Lower leg skin (tissue), 4 donors: Measurements from ENCODE around the gene FARP1. TPM values are rescaled to one million over a fixed set of nuclear protein-coding genes. Genes with fewer than 3 reads are reported as not detected.

ENCODE experiments used
- DNase-seq, 2 donors: peaks; one replicate each; pipeline ENCODE4 v3.0.0-alpha.2; 2019; ENCODE audit warnings: low spot score in 2 of 2
- H3K4me3 ChIP-seq: fragments of 200-600 bp; sonication (generic); 2 replicates; pipeline ENCODE4 v1.5.1; 2017; ENCODE audit warnings: mild to moderate bottlenecking, low read depth; ENCODE audit not compliant: poor library complexity, severe bottlenecking
- CTCF ChIP-seq, 3 donors: fragments of 450-650 bp; IDR thresholded peaks; one replicate each; pipeline ENCODE4 v1.5.1; 2016; ENCODE audit warnings: antibody characterized with exemption in 3 of 3, mild to moderate bottlenecking in 3 of 3, moderate library complexity in 2 of 3
- POLR2A ChIP-seq, 2 donors: fragments of 450-650 bp; IDR thresholded peaks; one replicate each; pipeline ENCODE4 v1.6.1; 2016 to 2017; ENCODE audit warnings: antibody characterized with exemption in 2 of 2, mild to moderate bottlenecking in 1 of 2, moderate library complexity in 1 of 2
- WGBS, 2 donors: methylation state at CpG; one replicate each; pipeline ENCODE4 v1.1.5; 2018; 5-methylcytosine and 5-hydroxymethylcytosine counted together
- intact Hi-C: fragments of 100-400 bp; cut with DNase I; formaldehyde crosslinking; loops from one replicate; pipeline ENCODE4 v1.15.0; 2023; ENCODE audit warnings: low total_unique reads
- total RNA-seq, 4 donors: library from RNA; depleted of rRNA; stranded (reverse); fragments of >200 nt; gene quantifications; one replicate each; pipeline ENCODE4 v1.1.0, GENCODE V29; 2016

The FARP1 gene
- total RNA-seq, 4 donors from 2014 or later = 4.9 to 26.2 (median 13.3) TPM

GRCh38 chr13:98332691-98333090 is 189.8 kb downstream of the FARP1 start:
- TF ChIP-seq POLR2A (IDR thresholded peaks at IDR 0.05) (no peak), CTCF (IDR thresholded peaks at IDR 0.05) (no peak)
- DNase-seq = peak in 1 of 2 donors; percentile 3
- 94 to 97% methylated on average over 5 of the region's 5 CpGs for WGBS, 2 donors
- intact Hi-C loops = no loop called here
- no peak overlapping the region for H3K4me3 ChIP-seq

DNA sequence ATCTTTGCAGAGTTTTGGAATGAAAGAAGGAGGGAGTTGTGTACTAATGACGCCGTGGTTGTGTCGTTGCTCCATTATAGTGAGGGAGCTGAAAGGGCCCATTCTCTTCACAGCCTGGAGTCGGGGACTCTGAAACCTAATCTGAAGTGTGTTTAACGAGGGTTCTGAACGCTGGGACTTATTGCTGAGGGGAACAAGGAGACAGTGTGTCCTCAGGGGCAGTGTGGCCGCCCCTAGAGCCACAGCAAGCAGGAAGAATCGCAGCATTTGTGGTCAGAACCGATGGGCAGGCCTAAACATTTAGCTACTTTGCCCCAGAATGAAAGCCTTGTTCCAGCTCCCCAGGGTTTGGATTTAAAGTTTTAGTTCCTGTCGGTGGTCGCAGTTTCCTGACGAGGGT is 190.6 kb downstream of the FARP1 start:
- TF ChIP-seq POLR2A (IDR thresholded peaks at IDR 0.05) = no peak
- TF ChIP-seq CTCF (IDR thresholded peaks at IDR 0.05) = no peak
- no peak overlapping the region for H3K4me3 ChIP-seq
- WGBS, 2 donors = 76 to 82% methylated on average over 12 of the region's 12 CpGs
- intact Hi-C loops = no loop called here
- peak in 1 of 2 donors; percentile 49 for DNase-seq

DNA sequence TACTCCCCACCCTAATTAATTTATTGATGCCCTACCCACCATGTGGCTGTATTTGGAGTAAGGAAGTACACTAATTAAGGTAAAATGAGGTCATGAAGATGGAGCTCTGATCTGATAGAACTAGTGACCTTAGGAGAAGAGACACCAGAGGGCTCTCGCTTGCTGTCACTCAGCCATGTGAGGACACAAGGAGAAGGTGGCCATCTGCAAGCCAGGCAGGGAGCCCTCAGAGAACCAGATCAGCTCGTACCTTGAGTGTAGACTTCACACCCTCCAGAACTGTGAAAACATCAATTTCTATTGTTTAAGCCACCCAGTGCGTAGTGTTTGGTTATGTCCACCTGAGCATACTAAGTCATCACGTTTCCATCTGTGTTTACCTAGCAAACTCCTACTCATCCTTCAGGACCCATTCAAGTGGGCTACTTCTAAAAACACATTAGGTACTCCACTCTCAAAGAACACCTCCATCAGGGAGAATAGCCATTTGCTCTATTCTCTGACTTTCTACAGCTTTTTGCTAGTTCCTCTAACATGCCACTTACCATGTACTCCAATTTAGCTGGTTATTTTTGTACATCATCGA is 191.8 kb downstream of the FARP1 start:
- WGBS, 2 donors = 97 to 98% methylated on average over 5 of the region's 5 CpGs
- TF ChIP-seq CTCF (IDR thresholded peaks at IDR 0.05) = no peak
- TF ChIP-seq POLR2A (IDR thresholded peaks at IDR 0.05) = no peak
- intact Hi-C loops = no loop called here
- no peak overlapping the region for H3K4me3 ChIP-seq
- peak in 1 of 2 donors; percentile 0 for DNase-seq

DNA sequence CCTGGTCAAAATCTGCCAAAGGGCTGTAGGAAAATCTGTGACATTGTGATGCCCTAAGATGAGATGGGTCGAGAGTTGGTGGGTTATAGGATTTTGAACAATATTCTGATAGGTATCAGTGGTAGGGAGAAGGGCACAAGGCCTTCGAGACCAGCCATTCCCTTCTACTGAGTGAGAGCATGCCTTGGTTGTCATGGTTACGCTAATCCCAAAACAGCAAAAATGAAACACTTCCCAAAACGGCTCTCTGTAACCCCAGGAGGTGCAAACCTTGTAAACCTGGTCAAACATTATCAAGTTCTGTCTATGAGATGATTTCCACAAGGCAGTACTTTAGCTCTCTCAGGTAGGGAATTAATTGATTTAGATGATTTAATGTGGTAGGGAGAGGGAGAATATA is 192.8 kb downstream of the FARP1 start:
- DNase-seq = no peak
- intact Hi-C loops = no loop called here
- TF ChIP-seq POLR2A (IDR thresholded peaks at IDR 0.05) (no peak), CTCF (IDR thresholded peaks at IDR 0.05) (no peak)
- WGBS, 2 donors = 82 to 88% methylated on average over 4 of the region's 4 CpGs
- H3K4me3 ChIP-seq = no peak overlapping the region

DNA sequence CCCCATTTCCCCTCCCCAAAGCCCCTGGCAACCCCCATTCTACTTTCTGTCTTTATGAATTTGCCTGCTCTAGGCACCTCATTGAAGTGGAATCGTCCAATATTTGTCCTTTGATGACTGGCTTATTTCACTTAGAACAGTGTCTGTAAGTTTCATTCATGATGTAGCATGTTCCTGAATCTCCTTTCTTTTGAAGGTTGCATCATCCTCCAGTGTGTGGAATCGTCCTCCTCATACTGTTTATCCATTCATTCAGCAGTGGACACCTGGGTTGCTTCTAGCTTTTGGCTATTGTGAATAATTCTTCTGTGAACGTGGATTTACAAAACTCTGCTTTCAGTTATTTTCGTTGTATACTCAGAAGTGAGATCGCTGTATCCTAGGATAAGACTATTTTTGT is 195.4 kb downstream of the FARP1 start:
- intact Hi-C loops = no loop called here
- TF ChIP-seq CTCF (IDR thresholded peaks at IDR 0.05) (no peak), POLR2A (IDR thresholded peaks at IDR 0.05) (no peak)
- WGBS, 2 donors = 79 to 80% methylated on average over 5 of the region's 5 CpGs
- no peak for DNase-seq
- no peak overlapping the region for H3K4me3 ChIP-seq
